HCT116 (cell line): ENCODE results near the gene NDUFB2. TPM values are rescaled to one million over a fixed set of nuclear protein-coding genes. Genes with fewer than 3 reads are reported as not detected.
A peak's percentile ranks its signal among the peaks of the same experiment; 100 is the strongest.

Source experiments
- ATAC-seq: fragments of 200-7000 bp; cut with Tn5 transposase; 2 replicates; pipeline ENCODE4 v1.9.1; 2020; ENCODE audit warnings: mild to moderate bottlenecking, moderate library complexity
- Bru-seq: library from RNA; stranded (reverse); fragments of 400-500 nt; gene quantifications from one replicate; lab custom pipeline; 2021; lab: Mats Ljungman, UMichigan
- BruChase-seq, 2 experiments: library from RNA; stranded (reverse); fragments of 400-500 nt; gene quantifications; one replicate each; lab custom pipeline; 2021; lab: Mats Ljungman, UMichigan
- BruUV-seq: library from RNA; stranded (reverse); fragments of 400-500 nt; replicated peaks from 2 replicates; lab custom pipeline; 2021; lab: Mats Ljungman, UMichigan
- CTCF ChIA-PET: fragments of 300-600 bp; sonication (Branson Sonifier 250); formaldehyde crosslinking; loops from one replicate; lab custom pipeline; 2021; ENCODE audit warnings: antibody characterized with exemption; lab: Charles Lee
- POLR2A ChIA-PET: fragments of 300-600, 350-600 bp; sonication (Branson Sonifier 250); formaldehyde crosslinking; loops from one replicate; lab custom pipeline; 2021; ENCODE audit warnings: antibody characterized with exemption; lab: Charles Lee
- RAD21 ChIA-PET, 2 experiments: fragments of 300-600 bp; sonication (Branson Sonifier 250); formaldehyde crosslinking; loops; one replicate each; lab custom pipeline; 2023; ENCODE audit warnings: low total read pairs in 2 of 2; ENCODE audit not compliant: uncharacterized antibody in 2 of 2, unreplicated experiment in 2 of 2, low non-redundant PET in 1 of 2; lab: Charles Lee
- DNase-seq: peaks from one replicate; pipeline ENCODE4 v3.0.0-alpha.2; 2010; ENCODE audit warnings: low read depth, low spot score
- H2AFZ ChIP-seq: fragments of 200-600 bp; shearing (Covaris generic), sonication (generic); 2 replicates; pipeline ENCODE4 v1.6.1; 2017; ENCODE audit warnings: low read depth, mixed run types, mixed read lengths, antibody characterized with exemption, low read length; ENCODE audit not compliant: poor library complexity, severe bottlenecking
- H3K27ac ChIP-seq: 2 replicates; pipeline ENCODE4 v1.5.1; 2012; ENCODE audit warnings: low read depth, low read length
- H3K27me3 ChIP-seq: fragments of 200-600 bp; sonication (generic); 2 replicates; pipeline ENCODE4 v1.6.1; 2016; ENCODE audit warnings: mixed run types, low read length, mixed read lengths; ENCODE audit not compliant: insufficient read depth
- H3K36me3 ChIP-seq, 2 experiments: fragments of 200-500 bp in 1 of 2; fragments of 200-600 bp in 1 of 2; sonication (Bioruptor generic) in 1 of 2; sonication (generic) in 1 of 2; 2 replicates each; pipeline versions ENCODE4 v1.5.1 to v1.6.1; 2014 to 2016; ENCODE audit warnings: low read length in 2 of 2, inconsistent platforms in 1 of 2, mixed read lengths in 1 of 2, mixed run types in 1 of 2; ENCODE audit not compliant: insufficient read depth in 2 of 2, control insufficient read depth in 1 of 2
- H3K4me1 ChIP-seq, 2 experiments: fragments of 200-600 bp in 1 of 2; sonication (generic) in 1 of 2; 2 replicates each; pipeline versions ENCODE4 v1.5.1 to v1.6.1; 2012 to 2017; ENCODE audit warnings: low read length in 2 of 2, inconsistent platforms in 1 of 2, mild to moderate bottlenecking in 1 of 2, mixed read lengths in 1 of 2, mixed run types in 1 of 2, moderate library complexity in 1 of 2; ENCODE audit not compliant: insufficient read depth in 2 of 2, control insufficient read depth in 1 of 2
- H3K4me2 ChIP-seq: fragments of 200-600 bp; sonication (generic); 2 replicates; pipeline ENCODE4 v1.6.1; 2017; ENCODE audit warnings: mixed run types, low read length, mixed read lengths
- H3K4me3 ChIP-seq, 2 experiments: fragments of 200-600 bp in 1 of 2; sonication (generic) in 1 of 2; replicated peaks in 1 of 2; 2 replicates each; pipeline ENCODE4 v1.5.1; 2011 to 2016; ENCODE audit warnings: low read length in 2 of 2, control low read depth in 1 of 2, low read depth in 1 of 2, mild to moderate bottlenecking in 1 of 2, mixed read lengths in 1 of 2, mixed run types in 1 of 2
- H3K79me2 ChIP-seq: fragments of 200-600 bp; sonication (generic); 2 replicates; pipeline ENCODE4 v1.6.1; 2017; ENCODE audit warnings: mild to moderate bottlenecking, mixed run types, low read length, moderate library complexity, mixed read lengths; ENCODE audit not compliant: insufficient read depth
- H3K9ac ChIP-seq: fragments of 200-600 bp; sonication (generic); 2 replicates; pipeline ENCODE4 v1.6.1; 2016; ENCODE audit warnings: low read length, mixed read lengths
- H3K9me2 ChIP-seq: fragments of 200-600 bp; sonication (generic), shearing (Covaris generic); 2 replicates; pipeline ENCODE4 v1.6.1; 2017; ENCODE audit warnings: mixed run types, mild to moderate bottlenecking, moderate library complexity; ENCODE audit not compliant: insufficient read depth
- H3K9me3 ChIP-seq, 2 experiments: fragments of 200-500 bp in 1 of 2; fragments of 200-600 bp in 1 of 2; sonication (Bioruptor generic) in 1 of 2; sonication (generic) in 1 of 2; 2 replicates each; pipeline ENCODE4 v1.6.1; 2014 to 2017; ENCODE audit warnings: low read length in 2 of 2, mixed read lengths in 2 of 2, inconsistent platforms in 1 of 2, low read depth in 1 of 2, mild to moderate bottlenecking in 1 of 2, mixed run types in 1 of 2, moderate library complexity in 1 of 2; ENCODE audit not compliant: control insufficient read depth in 1 of 2, insufficient read depth in 1 of 2
- H4K20me1 ChIP-seq: fragments of 200-600 bp; sonication (generic), shearing (Covaris generic); 2 replicates; pipeline ENCODE4 v1.6.1; 2017; ENCODE audit warnings: mixed run types, mild to moderate bottlenecking, moderate library complexity; ENCODE audit not compliant: insufficient read depth
- EGR1 ChIP-seq: IDR thresholded peaks from 2 replicates; pipeline ENCODE4 v1.6.1; 2012; ENCODE audit warnings: low read depth
- EZH2 ChIP-seq: fragments of 200-600 bp; sonication (generic); IDR thresholded peaks from 2 replicates; pipeline ENCODE4 v1.6.1; 2017; ENCODE audit warnings: antibody characterized with exemption, mixed run types
- EZH2phosphoT487 ChIP-seq: fragments of 200-600 bp; IDR thresholded peaks from 2 replicates; pipeline ENCODE4 v1.6.1; 2018; ENCODE audit warnings: antibody characterized with exemption, borderline replicate concordance
- FOSL1 ChIP-seq: IDR thresholded peaks from 2 replicates; pipeline ENCODE4 v1.6.1; 2012; ENCODE audit warnings: low read depth
- JUND ChIP-seq: IDR thresholded peaks from 2 replicates; pipeline ENCODE4 v1.6.1; 2012
- POLR2AphosphoS5 ChIP-seq: IDR thresholded peaks from 2 replicates; pipeline ENCODE4 v1.6.1; 2011; ENCODE audit warnings: mild to moderate bottlenecking, low read depth, low read length, moderate library complexity
- RAD21 ChIP-seq: IDR thresholded peaks from 2 replicates; pipeline ENCODE4 v1.6.1; 2012; ENCODE audit warnings: low read depth, mild to moderate bottlenecking
- SIN3A ChIP-seq: IDR thresholded peaks from 2 replicates; pipeline ENCODE4 v1.6.1; 2012; ENCODE audit warnings: low read depth
- SRF ChIP-seq: IDR thresholded peaks from 2 replicates; pipeline ENCODE4 v1.6.1; 2012; ENCODE audit warnings: low read depth
- TCF7L2 ChIP-seq: IDR thresholded peaks from 2 replicates; pipeline ENCODE4 v1.7.0; 2011; ENCODE audit warnings: borderline replicate concordance, inconsistent platforms; ENCODE audit not compliant: insufficient read depth, insufficient read length; ENCODE audit errors: extremely low read depth
- YY1 ChIP-seq: IDR thresholded peaks from 2 replicates; pipeline ENCODE4 v1.6.1; 2011; ENCODE audit warnings: low read length, low read depth, moderate library complexity, mild to moderate bottlenecking; ENCODE audit not compliant: insufficient replicate concordance; ENCODE audit errors: extremely low read depth
- ZBTB33 ChIP-seq: IDR thresholded peaks from 2 replicates; pipeline ENCODE4 v1.6.1; 2011; ENCODE audit warnings: mild to moderate bottlenecking, low read length, moderate library complexity; ENCODE audit not compliant: insufficient replicate concordance; ENCODE audit errors: extremely low read depth
- ZNF274 ChIP-seq: fragments of 200-500 bp; sonication (Bioruptor generic); IDR thresholded peaks from 2 replicates; pipeline ENCODE4 v1.6.1; 2014; ENCODE audit warnings: mild to moderate bottlenecking, low read depth, low read length, inconsistent platforms
- intact Hi-C: fragments of 100-400 bp; cut with micrococcal nuclease; formaldehyde crosslinking; loops from 2 replicates; pipeline ENCODE4 v1.10.0; 2022
- long read RNA-seq: library from polyadenylated mRNA; unstranded; transcript quantifications from one replicate; pipeline ENCODE4 v2.0.0, GENCODE V29; 2021; ENCODE audit not compliant: unreplicated experiment
- polyA plus RNA-seq: library from polyadenylated mRNA; unstranded; fragments of >200 nt; gene quantifications from 2 replicates; pipeline ENCODE4 v1.2.1, GENCODE V29; 2012; ENCODE audit warnings: missing spikeins
- total RNA-seq: library from RNA; stranded (reverse); gene quantifications from one replicate; pipeline ENCODE4 v1.2.1, GENCODE V29; 2021; ENCODE audit not compliant: unreplicated experiment
- TF ChIP-seq, protein P1 (sequence below): IDR thresholded peaks from 2 replicates; pipeline ENCODE4 v1.6.1; 2012; ENCODE audit warnings: low read depth
- TF ChIP-seq, protein P2 (sequence below), 3 experiments: fragments of 200-600 bp in 1 of 3; sonication (generic) in 1 of 3; IDR thresholded peaks in 2 of 3; conservative IDR thresholded peaks in 1 of 3; 2 replicates each; pipeline ENCODE4 v1.5.1; 2012 to 2017; ENCODE audit warnings: low read depth in 2 of 3, low read length in 2 of 3, antibody characterized with exemption in 1 of 3, borderline replicate concordance in 1 of 3, control low read depth in 1 of 3, mild to moderate bottlenecking in 1 of 3, mixed read lengths in 1 of 3, mixed run types in 1 of 3, moderate library complexity in 1 of 3; ENCODE audit not compliant: insufficient read depth in 1 of 3
- TF ChIP-seq, protein P3 (sequence below): IDR thresholded peaks from 2 replicates; pipeline ENCODE4 v1.6.1; 2012

Gene NDUFB2
- total RNA-seq (143 TPM), Bru-seq, nascent RNA (percentile 61 among the genes with signal in this experiment), BruChase-seq, experiment 1, labeled RNA remaining after a 6-hour chase (percentile 66 among the genes with signal in this experiment), BruChase-seq, experiment 2, labeled RNA remaining after a 2-hour chase (percentile 69 among the genes with signal in this experiment)
- 186 and 201 TPM in 2 replicates for polyA plus RNA-seq
- long read RNA-seq, transcript NDUFB2-201 (4 exons, 504 nt): major isoform, 94 of 126 reads
- long read RNA-seq, transcript NDUFB2-206 (4 exons, 726 nt): minor isoform, 8 of 126 reads
- long read RNA-seq, partial matches to known transcripts: 3 of 126 reads
- long read RNA-seq, other reads (novel, unspliced or antisense): 17 of 126 reads

DNA sequence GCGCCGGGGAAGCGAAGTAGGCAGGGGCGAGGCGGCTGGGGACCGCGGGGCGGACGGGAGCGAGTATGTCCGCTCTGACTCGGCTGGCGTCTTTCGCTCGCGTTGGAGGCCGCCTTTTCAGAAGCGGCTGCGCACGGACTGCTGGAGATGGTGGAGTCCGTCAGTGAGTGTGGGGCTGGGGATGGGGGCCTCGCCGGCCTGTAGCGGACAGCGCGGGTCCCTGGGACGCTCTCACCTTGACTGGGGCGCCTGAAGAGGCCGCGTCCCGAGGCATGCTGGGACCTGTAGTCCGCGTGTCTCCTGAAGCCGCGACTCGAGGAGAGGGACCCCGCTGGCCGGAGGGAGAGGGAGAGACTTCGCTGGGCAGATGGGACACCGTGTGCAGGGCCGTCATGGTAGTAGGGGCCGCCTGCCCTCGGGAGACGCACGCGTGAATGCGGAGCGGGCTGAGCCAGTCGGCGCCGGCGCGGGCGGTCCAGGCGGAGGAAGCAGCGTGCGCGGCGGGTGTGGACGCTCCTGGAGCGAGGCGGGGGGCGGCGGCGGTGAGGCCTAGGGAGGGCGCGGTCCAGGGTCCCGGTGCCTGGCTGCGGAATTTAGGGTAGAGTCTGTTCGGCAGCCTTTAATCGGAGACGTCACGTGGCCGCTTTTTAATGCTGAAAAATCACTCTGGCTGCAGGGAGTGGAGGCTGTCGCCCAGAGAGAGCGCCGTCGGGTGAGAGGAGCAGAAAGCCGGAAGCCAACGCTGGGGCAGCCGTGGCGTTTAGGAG, at the start of gene NDUFB2:
TSS of gene NDUFB2 (plus strand) at position 29 of the 767 bp plus-strand sequence. CDS start at position 66, 37 bp downstream.
- Histone ChIP-seq H4K20me1 (no peaks in the 10 kb centered on the region), H3K9me2 (no peaks in the 10 kb centered on the region), H3K9ac (peak within 1 kb of the TSS; percentile 87), H3K27ac (peak within 1 kb of the TSS; percentile 95), H3K36me3 (peaks cover 0 to 4% of the 10 kb centered on the region in 2 experiments; a peak in 2 of 4 replicates), H3K9me3 (no peaks in the 10 kb centered on the region), H3K4me2 (peak within 1 kb of the TSS; percentile 96), H2AFZ (peak within 1 kb of the TSS; percentile 72), H3K4me1 (peaks cover 4 to 20% of the 10 kb centered on the region in 2 experiments; a peak in 3 of 4 replicates), H3K79me2 (peaks cover 50% of the 10 kb centered on the region), H3K27me3 (no peaks in the 10 kb centered on the region), H3K4me3 (peak within 1 kb of the TSS; percentile 75 to 86)
- ATAC-seq (peak; percentile 90), DNase-seq (peak; percentile 57)
- intact Hi-C loops: no loop called here
- no TSS peak for BruUV-seq
- POLR2A ChIA-PET: no interaction called here
- CTCF ChIA-PET: interaction anchor here (0.7 kb wide), 1 partner anchor 11 kb away, joined by 3 read pairs; no protein-coding TSS in a partner anchor
- RAD21 ChIA-PET: no interaction called here
- TF ChIP-seq EZH2 (no peak), YY1 (no peak), RAD21 (no peak), TCF7L2 (peak; percentile 11), POLR2AphosphoS5 (peak; percentile 94), JUND (no peak), EZH2phosphoT487 (no peak), ZNF274 (no peak), EGR1 (no peak), SIN3A (peak; percentile 93), ZBTB33 (no peak), SRF (no peak), FOSL1 (no peak)
- TF ChIP-seq, protein P1, sequence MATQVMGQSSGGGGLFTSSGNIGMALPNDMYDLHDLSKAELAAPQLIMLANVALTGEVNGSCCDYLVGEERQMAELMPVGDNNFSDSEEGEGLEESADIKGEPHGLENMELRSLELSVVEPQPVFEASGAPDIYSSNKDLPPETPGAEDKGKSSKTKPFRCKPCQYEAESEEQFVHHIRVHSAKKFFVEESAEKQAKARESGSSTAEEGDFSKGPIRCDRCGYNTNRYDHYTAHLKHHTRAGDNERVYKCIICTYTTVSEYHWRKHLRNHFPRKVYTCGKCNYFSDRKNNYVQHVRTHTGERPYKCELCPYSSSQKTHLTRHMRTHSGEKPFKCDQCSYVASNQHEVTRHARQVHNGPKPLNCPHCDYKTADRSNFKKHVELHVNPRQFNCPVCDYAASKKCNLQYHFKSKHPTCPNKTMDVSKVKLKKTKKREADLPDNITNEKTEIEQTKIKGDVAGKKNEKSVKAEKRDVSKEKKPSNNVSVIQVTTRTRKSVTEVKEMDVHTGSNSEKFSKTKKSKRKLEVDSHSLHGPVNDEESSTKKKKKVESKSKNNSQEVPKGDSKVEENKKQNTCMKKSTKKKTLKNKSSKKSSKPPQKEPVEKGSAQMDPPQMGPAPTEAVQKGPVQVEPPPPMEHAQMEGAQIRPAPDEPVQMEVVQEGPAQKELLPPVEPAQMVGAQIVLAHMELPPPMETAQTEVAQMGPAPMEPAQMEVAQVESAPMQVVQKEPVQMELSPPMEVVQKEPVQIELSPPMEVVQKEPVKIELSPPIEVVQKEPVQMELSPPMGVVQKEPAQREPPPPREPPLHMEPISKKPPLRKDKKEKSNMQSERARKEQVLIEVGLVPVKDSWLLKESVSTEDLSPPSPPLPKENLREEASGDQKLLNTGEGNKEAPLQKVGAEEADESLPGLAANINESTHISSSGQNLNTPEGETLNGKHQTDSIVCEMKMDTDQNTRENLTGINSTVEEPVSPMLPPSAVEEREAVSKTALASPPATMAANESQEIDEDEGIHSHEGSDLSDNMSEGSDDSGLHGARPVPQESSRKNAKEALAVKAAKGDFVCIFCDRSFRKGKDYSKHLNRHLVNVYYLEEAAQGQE: no peak
- TF ChIP-seq, protein P2, sequence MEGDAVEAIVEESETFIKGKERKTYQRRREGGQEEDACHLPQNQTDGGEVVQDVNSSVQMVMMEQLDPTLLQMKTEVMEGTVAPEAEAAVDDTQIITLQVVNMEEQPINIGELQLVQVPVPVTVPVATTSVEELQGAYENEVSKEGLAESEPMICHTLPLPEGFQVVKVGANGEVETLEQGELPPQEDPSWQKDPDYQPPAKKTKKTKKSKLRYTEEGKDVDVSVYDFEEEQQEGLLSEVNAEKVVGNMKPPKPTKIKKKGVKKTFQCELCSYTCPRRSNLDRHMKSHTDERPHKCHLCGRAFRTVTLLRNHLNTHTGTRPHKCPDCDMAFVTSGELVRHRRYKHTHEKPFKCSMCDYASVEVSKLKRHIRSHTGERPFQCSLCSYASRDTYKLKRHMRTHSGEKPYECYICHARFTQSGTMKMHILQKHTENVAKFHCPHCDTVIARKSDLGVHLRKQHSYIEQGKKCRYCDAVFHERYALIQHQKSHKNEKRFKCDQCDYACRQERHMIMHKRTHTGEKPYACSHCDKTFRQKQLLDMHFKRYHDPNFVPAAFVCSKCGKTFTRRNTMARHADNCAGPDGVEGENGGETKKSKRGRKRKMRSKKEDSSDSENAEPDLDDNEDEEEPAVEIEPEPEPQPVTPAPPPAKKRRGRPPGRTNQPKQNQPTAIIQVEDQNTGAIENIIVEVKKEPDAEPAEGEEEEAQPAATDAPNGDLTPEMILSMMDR (IDR thresholded peaks at IDR 0.05 in 2 of 3, conservative IDR thresholded peaks at IDR 0.05 in 1 of 3; ENCODE audit: borderline replicate concordance in 1 of 3, insufficient read depth in 1 of 3, low read depth in 2 of 3, low read length in 2 of 3): no peak
- TF ChIP-seq, protein P3, sequence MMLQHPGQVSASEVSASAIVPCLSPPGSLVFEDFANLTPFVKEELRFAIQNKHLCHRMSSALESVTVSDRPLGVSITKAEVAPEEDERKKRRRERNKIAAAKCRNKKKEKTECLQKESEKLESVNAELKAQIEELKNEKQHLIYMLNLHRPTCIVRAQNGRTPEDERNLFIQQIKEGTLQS: no peak
